Liver (tissue), 3 donors: ENCODE measurements around the gene FARS2.
A peak's percentile ranks its signal among the peaks of the same experiment; 100 is the strongest.

ENCODE experiments used
- CTCF ChIP-seq: fragments of 150-350 bp; IDR thresholded peaks from 2 replicates; pipeline ENCODE4 v1.5.1; 2017; ENCODE audit warnings: improper control_type of control experiment, low read depth, low read length; ENCODE audit not compliant: missing input control
- EGR1 ChIP-seq, 2 donors: IDR thresholded peaks; 2 replicates each; pipeline ENCODE4 v1.6.1; 2016 to 2018; ENCODE audit warnings: antibody characterized with exemption in 2 of 2, low read depth in 2 of 2
- MAX ChIP-seq: IDR thresholded peaks from 2 replicates; pipeline ENCODE4 v1.6.1; 2016; ENCODE audit warnings: antibody characterized with exemption
- NR2F2 ChIP-seq: IDR thresholded peaks from 2 replicates; pipeline ENCODE4 v1.6.1; 2016; ENCODE audit warnings: antibody characterized with exemption
- RAD21 ChIP-seq, 2 donors: IDR thresholded peaks; 2 replicates each; pipeline ENCODE4 v1.6.1; 2016; ENCODE audit warnings: antibody characterized with exemption in 2 of 2, mild to moderate bottlenecking in 2 of 2
- REST ChIP-seq: IDR thresholded peaks from 2 replicates; pipeline ENCODE4 v1.6.1; 2016; ENCODE audit warnings: antibody characterized with exemption, mild to moderate bottlenecking
- RXRA ChIP-seq, 2 donors: IDR thresholded peaks; 2 replicates each; pipeline ENCODE4 v1.6.1; 2017 to 2018; ENCODE audit warnings: antibody characterized with exemption in 2 of 2, mild to moderate bottlenecking in 1 of 2
- SP1 ChIP-seq: IDR thresholded peaks from 2 replicates; pipeline ENCODE4 v1.6.1; 2018; ENCODE audit warnings: antibody characterized with exemption, mild to moderate bottlenecking
- TAF1 ChIP-seq: conservative IDR thresholded peaks from 2 replicates; pipeline ENCODE4 v1.6.1; 2016; ENCODE audit warnings: antibody characterized with exemption, mild to moderate bottlenecking
- ZBTB33 ChIP-seq: IDR thresholded peaks from 2 replicates; pipeline ENCODE4 v1.6.1; 2016; ENCODE audit warnings: antibody characterized with exemption
- donor health status: healthy.
- donor health status: healthy.

- TF ChIP-seq REST: peak; percentile 84
- TF ChIP-seq TAF1: no peak
- peak; percentile 91 for TF ChIP-seq MAX
- no peak for TF ChIP-seq CTCF
- peak in 1 of 2 donors; percentile 22 for TF ChIP-seq EGR1 (IDR thresholded peaks at IDR 0.05; ENCODE audit: low read depth in 2 of 2)
- peak; percentile 50 for TF ChIP-seq SP1
- TF ChIP-seq NR2F2: no peak
- TF ChIP-seq RXRA (IDR thresholded peaks at IDR 0.05): peak; percentile 34 to 88
- TF ChIP-seq RAD21 (IDR thresholded peaks at IDR 0.05): peak; percentile 26 to 46
- TF ChIP-seq ZBTB33: peak; percentile 71
Observed at GRCh38 chr6:5457983-5458683, 196.8 kb downstream of the FARS2 start.
